ENCODE data around the gene MED17.
A peak's percentile ranks its signal among the peaks of the same experiment; 100 is the strongest.
"Not testable (repeated sequence)": the region's sequence is repeated elsewhere in the genome, so short reads cannot be mapped to it uniquely, and the experiment has no call there.

MED17 gene, protein sequence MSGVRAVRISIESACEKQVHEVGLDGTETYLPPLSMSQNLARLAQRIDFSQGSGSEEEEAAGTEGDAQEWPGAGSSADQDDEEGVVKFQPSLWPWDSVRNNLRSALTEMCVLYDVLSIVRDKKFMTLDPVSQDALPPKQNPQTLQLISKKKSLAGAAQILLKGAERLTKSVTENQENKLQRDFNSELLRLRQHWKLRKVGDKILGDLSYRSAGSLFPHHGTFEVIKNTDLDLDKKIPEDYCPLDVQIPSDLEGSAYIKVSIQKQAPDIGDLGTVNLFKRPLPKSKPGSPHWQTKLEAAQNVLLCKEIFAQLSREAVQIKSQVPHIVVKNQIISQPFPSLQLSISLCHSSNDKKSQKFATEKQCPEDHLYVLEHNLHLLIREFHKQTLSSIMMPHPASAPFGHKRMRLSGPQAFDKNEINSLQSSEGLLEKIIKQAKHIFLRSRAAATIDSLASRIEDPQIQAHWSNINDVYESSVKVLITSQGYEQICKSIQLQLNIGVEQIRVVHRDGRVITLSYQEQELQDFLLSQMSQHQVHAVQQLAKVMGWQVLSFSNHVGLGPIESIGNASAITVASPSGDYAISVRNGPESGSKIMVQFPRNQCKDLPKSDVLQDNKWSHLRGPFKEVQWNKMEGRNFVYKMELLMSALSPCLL

DNA sequence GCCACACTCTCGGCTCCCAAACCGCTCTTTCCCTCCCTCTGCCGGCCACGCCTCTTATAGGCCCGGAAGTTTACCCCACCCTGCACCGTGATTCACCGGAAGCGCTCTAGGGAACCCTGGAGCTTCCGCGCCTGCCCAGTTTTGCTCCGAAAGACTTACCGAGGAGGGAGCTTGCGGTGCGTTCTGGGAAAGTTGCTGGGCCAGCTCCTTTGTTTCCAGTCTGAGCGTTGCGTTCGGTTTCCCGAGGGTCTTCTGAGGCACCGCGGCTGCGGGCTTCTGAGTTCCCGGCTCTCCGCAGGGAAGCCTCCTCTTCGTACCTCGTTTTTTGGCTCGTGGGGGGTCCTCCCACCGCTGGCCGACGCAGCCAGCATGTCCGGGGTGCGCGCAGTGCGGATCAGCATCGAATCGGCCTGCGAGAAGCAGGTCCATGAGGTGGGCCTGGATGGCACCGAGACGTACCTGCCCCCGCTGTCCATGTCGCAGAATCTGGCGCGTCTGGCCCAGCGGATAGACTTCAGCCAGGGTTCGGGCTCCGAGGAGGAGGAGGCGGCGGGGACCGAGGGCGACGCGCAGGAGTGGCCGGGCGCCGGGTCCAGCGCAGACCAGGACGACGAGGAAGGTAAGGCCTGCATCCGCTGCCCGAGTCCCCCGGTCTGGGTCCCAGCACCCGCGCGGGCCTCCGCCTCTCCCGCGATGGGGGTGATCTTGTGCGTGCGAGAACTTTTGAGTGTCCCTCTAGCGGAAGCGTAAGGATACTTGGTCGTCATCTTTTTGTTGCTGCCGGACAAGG lies at the start of gene MED17:
MED17 (plus strand) TSS at position 138 of the 790 bp plus-strand sequence; CDS start at position 370, 232 bp downstream.
- DNase-seq (ENCODE audit: low read depth in 2 of 2) = peak; percentile 75 to 88

- no peak for DNase-seq (ENCODE audit: low read depth in 2 of 2)
Observed at GRCh38 chr11:93734427-93735222, 49.5 kb upstream of the MED17 start.

DNA sequence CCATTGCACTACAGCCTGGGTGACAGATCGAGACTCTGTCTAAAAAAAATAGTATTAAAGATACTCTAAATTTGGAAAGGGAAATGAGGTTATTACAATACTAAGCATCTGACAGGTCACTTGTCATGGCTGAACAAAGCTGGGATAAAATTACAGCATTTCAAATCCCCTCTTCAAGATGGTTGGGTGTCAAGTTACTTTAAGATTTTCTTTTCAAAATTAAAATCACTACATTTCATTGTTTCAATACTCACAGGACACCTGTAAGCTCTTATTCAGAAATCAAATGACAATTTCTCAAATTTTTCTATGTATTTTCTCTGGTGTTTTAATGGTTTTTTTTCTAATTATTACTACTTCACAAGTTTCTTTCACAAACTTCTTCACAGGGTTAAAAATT lies 48.5 kb upstream of the MED17 start:
- DNase-seq (ENCODE audit: low read depth in 2 of 2) = no peak

- DNase-seq (ENCODE audit: low read depth in 2 of 2) = no peak
Observed at GRCh38 chr11:93736129-93736528, 48.0 kb upstream of the MED17 start.

GRCh38 chr11:93737904-93738612 lies 46.0 kb upstream of the MED17 start:
- DNase-seq (ENCODE audit: low read depth in 2 of 2) = no peak

DNA sequence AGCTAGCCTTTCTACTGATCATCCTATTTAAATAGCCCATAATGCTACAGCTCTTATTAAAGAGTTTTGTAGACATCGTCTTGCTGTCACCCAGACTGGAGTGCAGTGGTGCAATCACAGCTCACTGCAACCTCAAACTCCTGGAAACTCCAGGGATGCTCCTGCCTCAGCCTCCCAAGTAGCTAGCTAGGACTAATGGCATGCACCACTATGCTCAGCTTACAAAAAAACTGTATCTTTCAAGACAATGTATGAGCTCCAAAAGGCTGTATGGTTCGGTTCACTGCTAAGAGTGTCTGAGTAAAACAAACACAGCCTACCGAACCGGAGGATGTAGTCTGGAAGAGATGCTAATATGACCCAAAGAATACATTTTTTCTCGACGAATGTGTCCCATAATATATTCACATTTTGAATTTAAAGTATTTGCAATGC lies 45.4 kb upstream of the MED17 start:
- no peak for DNase-seq (ENCODE audit: low read depth in 2 of 2)

GRCh38 chr11:93740031-93740729 lies 43.9 kb upstream of the MED17 start:
- peak; percentile 38 to 41 for DNase-seq (ENCODE audit: low read depth in 2 of 2)

DNA sequence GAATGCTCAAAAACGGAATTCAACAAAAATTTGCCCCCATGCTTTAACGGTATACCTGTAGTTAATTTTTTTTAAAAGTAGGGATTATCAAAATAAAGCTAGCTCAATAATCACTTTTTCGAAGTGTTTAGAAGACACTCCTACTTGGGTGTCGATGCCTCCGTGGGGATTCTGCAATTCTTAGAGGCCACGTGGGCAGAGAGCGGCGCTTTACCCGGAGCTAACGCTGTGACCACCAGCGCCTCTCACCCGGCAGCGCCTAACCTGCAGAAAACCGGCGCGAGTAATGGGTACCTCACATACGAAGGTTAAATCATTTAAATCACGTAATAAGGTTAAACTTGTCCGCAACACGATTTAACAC lies 43.4 kb upstream of the MED17 start:
- peak; percentile 43 to 53 for DNase-seq (ENCODE audit: low read depth in 2 of 2)

DNA sequence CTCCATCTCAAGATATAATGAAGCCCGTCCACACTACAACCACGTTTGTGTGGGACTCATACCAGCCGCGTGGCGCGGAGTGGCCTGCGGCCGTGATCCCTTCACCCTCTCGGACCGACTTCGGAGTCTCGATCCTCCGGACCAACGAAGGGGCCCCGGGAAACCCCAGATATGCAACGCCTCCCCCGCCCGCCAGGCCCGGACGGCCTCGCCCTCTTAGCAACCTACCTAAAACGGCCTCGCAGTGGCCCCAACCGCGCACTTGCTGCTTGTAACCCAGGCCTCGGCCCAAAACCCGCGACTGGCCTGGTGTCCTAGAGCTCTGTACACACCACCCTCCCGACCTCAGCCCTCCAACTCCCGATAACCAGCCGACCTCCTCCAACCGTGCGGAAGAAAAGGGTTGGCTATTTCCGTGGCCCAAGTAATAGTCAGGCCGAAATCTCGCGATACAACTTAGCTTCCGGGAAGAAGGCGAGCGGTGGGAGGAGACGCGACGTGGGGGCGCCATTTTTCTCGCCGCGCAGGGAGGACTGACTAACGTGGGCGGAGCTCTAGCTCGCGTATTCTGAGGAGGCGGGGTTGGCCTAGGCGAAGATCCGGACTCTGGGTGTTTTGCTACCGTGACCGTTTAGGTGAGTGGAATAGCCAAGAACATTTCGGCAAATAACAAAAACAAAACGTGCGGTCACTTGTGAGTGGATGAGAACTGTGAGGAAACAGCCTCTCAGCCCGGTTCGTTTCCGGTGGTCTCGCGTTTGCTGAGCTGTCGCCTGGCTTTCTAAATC lies 42.8 kb upstream of the MED17 start, which contains the start of the genes C11orf54 and TAF1D:
C11orf54 (plus strand) TSS at position 579 of the 788 bp plus-strand sequence. CDS start 5,722 bp downstream, outside the sequence.
TAF1D (minus strand) TSS at position 402 of the 788 bp plus-strand sequence. CDS start 2,191 bp downstream, outside the sequence.
- DNase-seq (ENCODE audit: low read depth in 2 of 2) = peak; percentile 89 to 94

DNA sequence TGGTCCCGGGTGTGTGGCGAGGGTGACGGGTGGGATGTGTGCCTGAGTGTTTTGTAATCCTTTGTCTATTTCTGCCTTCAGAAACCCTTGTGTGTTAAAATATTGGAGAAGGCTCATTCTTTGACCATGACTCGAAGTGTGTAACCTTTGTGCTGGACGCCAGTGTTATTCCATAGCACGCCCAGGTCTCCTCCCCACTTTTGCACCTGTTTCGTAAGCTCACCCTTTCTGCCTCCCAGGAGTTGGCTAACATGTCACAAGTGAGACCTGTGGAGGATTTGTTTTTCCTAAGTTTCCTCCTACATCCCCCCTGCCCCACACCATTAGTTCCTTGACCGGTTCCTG lies 42.2 kb upstream of the MED17 start:
- no peak for DNase-seq (ENCODE audit: low read depth in 2 of 2)

DNA sequence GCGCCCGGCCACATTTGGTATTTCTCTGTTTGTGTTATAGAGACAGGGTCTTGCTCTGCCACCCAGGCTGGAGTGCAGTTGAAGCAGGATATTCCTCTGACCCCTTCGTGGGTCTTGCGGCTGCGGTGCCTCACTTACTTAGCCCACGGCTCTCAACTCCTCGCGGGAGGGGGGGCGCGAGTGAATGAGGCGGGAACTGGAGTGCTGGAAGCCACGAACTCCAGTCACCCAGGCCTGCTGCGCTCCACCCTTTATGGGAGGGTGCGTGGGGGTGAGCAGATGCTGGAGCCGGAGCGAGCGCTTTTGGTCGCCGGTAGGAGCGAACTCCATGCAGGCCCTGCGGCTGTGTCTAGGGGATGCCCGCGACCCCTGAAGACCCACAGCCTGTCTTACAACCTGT lies 40.8 kb upstream of the MED17 start:
- DNase-seq (ENCODE audit: low read depth in 2 of 2) = no peak

- DNase-seq (ENCODE audit: low read depth in 2 of 2) = no peak
Observed at GRCh38 chr11:93744669-93745004, 39.4 kb upstream of the MED17 start.

DNA sequence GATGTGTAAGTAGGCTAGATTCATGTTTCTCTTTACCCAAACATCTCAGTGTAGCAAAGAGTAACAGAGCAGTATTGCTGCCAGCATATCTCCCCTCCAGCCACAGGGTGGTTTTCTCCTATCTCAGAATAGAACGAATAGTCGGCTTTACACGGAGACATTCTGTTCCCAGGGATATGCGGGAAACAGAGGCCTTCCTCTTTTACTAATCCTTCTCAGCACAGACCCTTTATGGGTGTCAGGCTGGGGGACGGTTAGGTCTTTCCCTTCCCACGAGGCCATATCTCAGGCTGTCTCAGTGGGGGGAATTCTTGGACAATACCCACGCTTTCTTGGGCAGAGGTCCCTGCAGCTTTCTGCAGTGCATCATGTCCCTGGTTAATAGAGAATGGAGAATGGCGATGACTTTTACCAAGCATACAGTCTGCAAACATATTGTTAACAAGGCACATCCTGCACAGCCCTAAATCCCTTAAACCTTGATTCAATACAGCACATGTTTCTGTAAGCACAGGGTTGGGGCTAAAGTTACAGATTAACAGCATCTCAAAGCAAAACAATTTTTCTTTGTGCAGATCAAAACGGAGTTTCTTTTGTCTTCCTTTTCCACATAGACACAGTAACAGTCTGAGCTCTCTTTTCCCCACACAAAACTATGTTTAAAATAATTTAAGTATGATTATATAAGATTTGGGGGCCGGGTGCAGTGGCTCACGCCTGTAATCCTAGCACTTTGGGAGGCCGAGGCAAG lies 38.9 kb upstream of the MED17 start:
- not testable (repeated sequence) for DNase-seq (ENCODE audit: low read depth in 2 of 2)

- DNase-seq (ENCODE audit: low read depth in 2 of 2) = no peak
Observed at GRCh38 chr11:93746101-93746500, 38.0 kb upstream of the MED17 start.

DNA sequence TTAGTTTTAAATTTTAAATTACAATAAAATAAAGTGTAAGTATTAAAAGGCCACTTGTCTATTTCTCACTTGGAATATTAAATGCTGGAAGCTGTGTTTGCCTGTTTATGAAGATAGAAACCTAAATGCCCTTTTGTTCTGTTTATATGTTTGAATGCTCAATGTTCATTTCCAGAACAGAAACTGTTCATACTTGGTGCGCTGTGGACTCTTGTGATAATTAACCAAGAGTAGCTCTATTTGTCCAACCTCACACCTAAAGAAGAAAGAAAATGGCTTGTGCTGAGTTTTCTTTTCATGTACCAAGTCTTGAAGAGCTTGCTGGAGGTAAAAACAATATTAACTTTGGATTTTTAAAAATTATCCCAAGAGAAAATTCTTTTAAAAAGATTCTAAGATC lies 37.0 kb upstream of the MED17 start:
- DNase-seq (ENCODE audit: low read depth in 2 of 2) = no peak

- no peak for DNase-seq (ENCODE audit: low read depth in 2 of 2)
Observed at GRCh38 chr11:93751001-93751400, 33.1 kb upstream of the MED17 start.

- DNase-seq (ENCODE audit: low read depth in 2 of 2) = no peak
Observed at GRCh38 chr11:93753241-93753640, 30.8 kb upstream of the MED17 start.

- no peak for DNase-seq (ENCODE audit: low read depth in 2 of 2)
Observed at GRCh38 chr11:93756748-93757147, 27.3 kb upstream of the MED17 start.

DNA sequence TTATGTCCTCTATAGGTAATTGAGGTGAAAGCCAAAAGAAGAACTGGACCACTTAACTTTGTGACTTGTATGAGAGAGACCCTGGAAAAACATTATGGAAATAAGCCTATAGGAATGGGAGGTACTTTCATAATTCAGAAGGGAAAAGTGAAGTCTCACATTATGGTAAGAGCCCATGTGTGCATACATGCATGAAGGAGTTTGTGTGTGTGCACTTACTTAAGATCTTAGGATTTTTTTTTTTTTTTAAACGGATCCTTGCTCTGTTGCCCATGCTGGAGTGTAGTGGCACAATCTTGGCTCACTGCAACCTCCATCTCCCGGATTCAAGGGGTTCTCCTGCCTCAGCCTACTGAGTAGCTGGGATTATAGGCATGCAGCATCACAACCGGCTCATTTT lies 26.8 kb upstream of the MED17 start:
- no peak for DNase-seq (ENCODE audit: low read depth in 2 of 2)
